Activated naive CD4-positive, alpha-beta T cell treated with anti-CD3 and anti-CD28 coated beads, Interleukin-2, amount 50 U/mL, for 24 hours (primary cell): ENCODE results near the gene SND1.

Source experiments
- H3K27ac Mint-ChIP-seq: one replicate; pipeline ENCODE4 v1.8.0; 2021; ENCODE audit warnings: mild to moderate bottlenecking, mixed read lengths
- H3K27me3 Mint-ChIP-seq: one replicate; pipeline ENCODE4 v1.8.0; 2021; ENCODE audit warnings: mixed read lengths
- H3K36me3 Mint-ChIP-seq: one replicate; pipeline ENCODE4 v1.8.0; 2021; ENCODE audit warnings: mixed read lengths
- H3K4me1 Mint-ChIP-seq: one replicate; pipeline ENCODE4 v1.8.0; 2021; ENCODE audit warnings: mixed read lengths
- H3K4me3 Mint-ChIP-seq: one replicate; pipeline ENCODE4 v1.8.0; 2021; ENCODE audit warnings: mild to moderate bottlenecking, mixed read lengths
- H3K9me3 Mint-ChIP-seq: one replicate; pipeline ENCODE4 v1.8.0; 2021; ENCODE audit warnings: mixed read lengths

The SND1 gene

GRCh38 chr7:127848241-127848640, 196.2 kb downstream of the SND1 start:
- H3K9me3 Mint-ChIP-seq = no peaks in the 10 kb centered on the region
- H3K27ac Mint-ChIP-seq = no peak overlapping the region
- no peaks in the 10 kb centered on the region for H3K27me3 Mint-ChIP-seq
- H3K36me3 Mint-ChIP-seq = peaks cover 42% of the 10 kb centered on the region
- peaks cover 23% of the 10 kb centered on the region for H3K4me1 Mint-ChIP-seq
- H3K4me3 Mint-ChIP-seq = no peak overlapping the region

- H3K4me1 Mint-ChIP-seq = peaks cover 23% of the 10 kb centered on the region
- peaks cover 34% of the 10 kb centered on the region for H3K36me3 Mint-ChIP-seq
- no peak overlapping the region for H3K27ac Mint-ChIP-seq
- no peaks in the 10 kb centered on the region for H3K27me3 Mint-ChIP-seq
- no peaks in the 10 kb centered on the region for H3K9me3 Mint-ChIP-seq
- H3K4me3 Mint-ChIP-seq = no peak overlapping the region
These were observed 198.2 kb downstream of the SND1 start for GRCh38 chr7:127850195-127850594.

GRCh38 chr7:127854383-127854782, 202.4 kb downstream of the SND1 start:
- H3K27me3 Mint-ChIP-seq = peaks cover 1% of the 10 kb centered on the region
- H3K9me3 Mint-ChIP-seq = no peaks in the 10 kb centered on the region
- peaks cover 56% of the 10 kb centered on the region for H3K4me1 Mint-ChIP-seq
- H3K4me3 Mint-ChIP-seq = no peak overlapping the region
- H3K27ac Mint-ChIP-seq = no peak overlapping the region
- peaks cover 19% of the 10 kb centered on the region for H3K36me3 Mint-ChIP-seq

- Mint-ChIP-seq H3K4me1 (peaks cover 53% of the 10 kb centered on the region), H3K36me3 (peaks cover 12% of the 10 kb centered on the region), H3K27me3 (peaks cover 1% of the 10 kb centered on the region), H3K9me3 (no peaks in the 10 kb centered on the region), H3K27ac (no peak overlapping the region), H3K4me3 (no peak overlapping the region)
These were observed 205.5 kb downstream of the SND1 start for GRCh38 chr7:127857464-127857841.

GRCh38 chr7:127858091-127858914, 206.3 kb downstream of the SND1 start:
- Mint-ChIP-seq H3K36me3 (peaks cover 12% of the 10 kb centered on the region), H3K4me1 (peaks cover 48% of the 10 kb centered on the region), H3K4me3 (no peak overlapping the region)

GRCh38 chr7:127858915-127859189, 206.9 kb downstream of the SND1 start:
- no peaks in the 10 kb centered on the region for H3K9me3 Mint-ChIP-seq
- no peak overlapping the region for H3K4me3 Mint-ChIP-seq
- H3K27me3 Mint-ChIP-seq = peaks cover 1% of the 10 kb centered on the region
- peaks cover 11% of the 10 kb centered on the region for H3K36me3 Mint-ChIP-seq
- peaks cover 48% of the 10 kb centered on the region for H3K4me1 Mint-ChIP-seq
- H3K27ac Mint-ChIP-seq = peak overlapping the region; percentile 17

More at GRCh38 chr7:127858091-127858914, 206.3 kb downstream of the SND1 start:
- Mint-ChIP-seq H3K9me3 (no peaks in the 10 kb centered on the region), H3K27ac (peak overlapping the region; percentile 68), H3K27me3 (peaks cover 1% of the 10 kb centered on the region)

GRCh38 chr7:127859330-127859729, 207.3 kb downstream of the SND1 start:
- peaks cover 1% of the 10 kb centered on the region for H3K27me3 Mint-ChIP-seq
- peak overlapping the region; percentile 17 for H3K27ac Mint-ChIP-seq
- H3K4me3 Mint-ChIP-seq = no peak overlapping the region
- no peaks in the 10 kb centered on the region for H3K9me3 Mint-ChIP-seq
- peaks cover 13% of the 10 kb centered on the region for H3K36me3 Mint-ChIP-seq
- H3K4me1 Mint-ChIP-seq = peaks cover 48% of the 10 kb centered on the region

GRCh38 chr7:127862525-127862924, 210.5 kb downstream of the SND1 start:
- no peak overlapping the region for H3K4me3 Mint-ChIP-seq
- no peaks in the 10 kb centered on the region for H3K27me3 Mint-ChIP-seq
- H3K9me3 Mint-ChIP-seq = no peaks in the 10 kb centered on the region
- peaks cover 27% of the 10 kb centered on the region for H3K36me3 Mint-ChIP-seq
- H3K27ac Mint-ChIP-seq = no peak overlapping the region
- peaks cover 45% of the 10 kb centered on the region for H3K4me1 Mint-ChIP-seq

GRCh38 chr7:127863082-127863481, 211.1 kb downstream of the SND1 start:
- no peak overlapping the region for H3K27ac Mint-ChIP-seq
- H3K27me3 Mint-ChIP-seq = no peaks in the 10 kb centered on the region
- no peak overlapping the region for H3K4me3 Mint-ChIP-seq
- H3K9me3 Mint-ChIP-seq = no peaks in the 10 kb centered on the region
- peaks cover 31% of the 10 kb centered on the region for H3K36me3 Mint-ChIP-seq
- H3K4me1 Mint-ChIP-seq = peaks cover 42% of the 10 kb centered on the region

- H3K36me3 Mint-ChIP-seq = peaks cover 29% of the 10 kb centered on the region
- no peaks in the 10 kb centered on the region for H3K27me3 Mint-ChIP-seq
- H3K4me3 Mint-ChIP-seq = no peak overlapping the region
- H3K4me1 Mint-ChIP-seq = peaks cover 33% of the 10 kb centered on the region
- H3K27ac Mint-ChIP-seq = no peak overlapping the region
- peaks cover 4% of the 10 kb centered on the region for H3K9me3 Mint-ChIP-seq
These were observed 213.5 kb downstream of the SND1 start for GRCh38 chr7:127865466-127865865.

- Mint-ChIP-seq H3K4me3 (no peak overlapping the region), H3K27ac (no peak overlapping the region), H3K9me3 (peaks cover 4% of the 10 kb centered on the region), H3K36me3 (peaks cover 30% of the 10 kb centered on the region), H3K4me1 (peaks cover 47% of the 10 kb centered on the region), H3K27me3 (no peaks in the 10 kb centered on the region)
These were observed 218.4 kb downstream of the SND1 start for GRCh38 chr7:127870231-127870907.

GRCh38 chr7:127871226-127871625, 219.2 kb downstream of the SND1 start:
- Mint-ChIP-seq H3K27me3 (no peaks in the 10 kb centered on the region), H3K4me3 (no peak overlapping the region), H3K36me3 (peaks cover 30% of the 10 kb centered on the region), H3K9me3 (peaks cover 4% of the 10 kb centered on the region), H3K4me1 (peaks cover 47% of the 10 kb centered on the region), H3K27ac (no peak overlapping the region)

- Mint-ChIP-seq H3K9me3 (peaks cover 4% of the 10 kb centered on the region), H3K36me3 (peaks cover 22% of the 10 kb centered on the region), H3K4me1 (peaks cover 39% of the 10 kb centered on the region), H3K27ac (no peak overlapping the region), H3K4me3 (no peak overlapping the region), H3K27me3 (no peaks in the 10 kb centered on the region)
These were observed 220.1 kb downstream of the SND1 start for GRCh38 chr7:127872122-127872521.

- Mint-ChIP-seq H3K9me3 (peaks cover 4% of the 10 kb centered on the region), H3K4me1 (peaks cover 39% of the 10 kb centered on the region), H3K27me3 (no peaks in the 10 kb centered on the region), H3K4me3 (no peak overlapping the region), H3K36me3 (peaks cover 17% of the 10 kb centered on the region), H3K27ac (no peak overlapping the region)
These were observed 221.2 kb downstream of the SND1 start for GRCh38 chr7:127873151-127873550.

- peaks cover under 1% of the 10 kb centered on the region for H3K9me3 Mint-ChIP-seq
- no peak overlapping the region for H3K4me3 Mint-ChIP-seq
- no peak overlapping the region for H3K27ac Mint-ChIP-seq
- H3K27me3 Mint-ChIP-seq = no peaks in the 10 kb centered on the region
- H3K4me1 Mint-ChIP-seq = peaks cover 36% of the 10 kb centered on the region
- peaks cover 13% of the 10 kb centered on the region for H3K36me3 Mint-ChIP-seq
These were observed 222.0 kb downstream of the SND1 start for GRCh38 chr7:127873715-127874636.
